ENCODE results near the gene ACADS.

DNA sequence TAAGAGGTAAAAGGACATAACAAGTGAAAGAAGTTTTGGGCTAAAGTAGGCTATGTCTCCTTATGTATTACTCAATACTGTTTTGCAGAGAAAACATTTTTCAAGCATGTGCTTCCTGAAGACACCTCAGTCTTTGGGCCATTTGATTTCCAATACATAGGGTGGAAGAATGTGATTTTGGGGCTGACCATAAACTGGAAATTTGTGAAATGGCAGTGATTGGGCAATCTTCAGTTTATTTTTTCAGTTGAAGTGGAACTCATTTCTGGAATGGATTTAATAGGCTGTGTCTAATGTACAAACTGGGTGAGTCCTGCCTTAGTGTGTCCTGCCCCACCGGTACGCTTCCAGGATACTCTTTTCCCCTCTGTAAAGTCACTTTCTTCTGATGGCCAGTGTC is 2.8 kb upstream of the ACADS start:
- no peak for TF ChIP-seq EZH2 (IDR thresholded peaks at IDR 0.05)
- TF ChIP-seq, protein P1, sequence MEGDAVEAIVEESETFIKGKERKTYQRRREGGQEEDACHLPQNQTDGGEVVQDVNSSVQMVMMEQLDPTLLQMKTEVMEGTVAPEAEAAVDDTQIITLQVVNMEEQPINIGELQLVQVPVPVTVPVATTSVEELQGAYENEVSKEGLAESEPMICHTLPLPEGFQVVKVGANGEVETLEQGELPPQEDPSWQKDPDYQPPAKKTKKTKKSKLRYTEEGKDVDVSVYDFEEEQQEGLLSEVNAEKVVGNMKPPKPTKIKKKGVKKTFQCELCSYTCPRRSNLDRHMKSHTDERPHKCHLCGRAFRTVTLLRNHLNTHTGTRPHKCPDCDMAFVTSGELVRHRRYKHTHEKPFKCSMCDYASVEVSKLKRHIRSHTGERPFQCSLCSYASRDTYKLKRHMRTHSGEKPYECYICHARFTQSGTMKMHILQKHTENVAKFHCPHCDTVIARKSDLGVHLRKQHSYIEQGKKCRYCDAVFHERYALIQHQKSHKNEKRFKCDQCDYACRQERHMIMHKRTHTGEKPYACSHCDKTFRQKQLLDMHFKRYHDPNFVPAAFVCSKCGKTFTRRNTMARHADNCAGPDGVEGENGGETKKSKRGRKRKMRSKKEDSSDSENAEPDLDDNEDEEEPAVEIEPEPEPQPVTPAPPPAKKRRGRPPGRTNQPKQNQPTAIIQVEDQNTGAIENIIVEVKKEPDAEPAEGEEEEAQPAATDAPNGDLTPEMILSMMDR (IDR thresholded peaks at IDR 0.05), result no peak
- TF ChIP-seq EZH2phosphoT487 (IDR thresholded peaks at IDR 0.05), result no peak

Measured in neural progenitor cell (in vitro differentiated cells).